HEK293T (cell line): Measurements from ENCODE around the gene OGDH.

ENCODE experiments used
- SP1 ChIP-seq: fragments of 450-650 bp; IDR thresholded peaks from 2 replicates; pipeline ENCODE4 v1.6.1; 2017
- SUZ12 ChIP-seq: fragments of 450-650 bp; IDR thresholded peaks from 2 replicates; pipeline ENCODE4 v1.6.1; 2016; ENCODE audit warnings: mild to moderate bottlenecking

GRCh38 chr7:44566680-44567079 is 39.7 kb upstream of the OGDH start:
- TF ChIP-seq SP1 (no peak), SUZ12 (no peak)
